Mucosa of gallbladder (tissue), 1 donor: ENCODE results near the gene CACNG4. TPM values are rescaled to one million over a fixed set of nuclear protein-coding genes. Genes with fewer than 3 reads are reported as not detected.

Experiments
- DNase-seq: peaks from one replicate; pipeline ENCODE4 v3.0.0-alpha.2; 2020; ENCODE audit warnings: low spot score
- total RNA-seq: library from RNA; stranded (reverse); gene quantifications from one replicate; pipeline ENCODE4 v1.2.1, GENCODE V29; 2021
- donor health status: DM: no; HTN: no; CAD: no.

CACNG4 gene
- total RNA-seq, 1 donor from 2014 or later = not detected

DNA sequence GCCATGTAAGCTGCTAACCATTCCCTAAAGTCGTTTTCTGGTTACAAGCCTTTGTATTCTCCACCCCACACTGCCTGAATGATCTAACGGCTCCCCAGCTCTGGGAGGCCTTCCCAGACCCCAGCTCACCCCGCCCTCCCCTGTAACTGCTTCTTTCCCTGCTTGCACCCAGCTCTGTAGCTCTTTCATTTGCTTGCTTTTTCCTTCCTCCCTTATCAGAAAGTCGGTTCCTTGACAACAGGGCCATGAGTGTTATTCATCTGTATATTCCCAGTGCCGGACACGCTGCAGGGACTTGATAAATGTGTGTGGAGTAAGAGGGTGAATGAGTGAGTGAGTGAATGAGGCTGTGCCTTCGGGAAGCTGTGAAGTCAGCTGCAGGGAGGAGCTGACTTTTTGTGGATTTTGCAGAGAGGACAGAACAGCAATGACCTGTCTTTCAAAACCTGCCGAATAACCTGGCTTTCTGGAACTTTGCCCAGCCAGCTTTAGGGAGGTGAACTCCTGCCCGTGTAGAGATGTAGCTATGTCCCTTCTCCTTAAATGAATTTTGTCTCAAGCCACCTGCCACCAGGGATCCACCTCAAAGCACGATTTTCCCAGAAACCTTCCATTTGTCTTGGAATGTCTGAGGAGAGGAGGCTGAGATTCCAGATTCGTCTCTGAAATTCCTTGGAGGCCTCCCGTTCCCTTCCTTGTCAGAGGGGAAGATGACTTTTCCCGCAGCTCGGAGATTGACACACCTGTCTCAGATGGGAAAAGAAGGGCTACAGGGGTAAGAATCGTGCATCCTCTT, 20.0 kb upstream of the CACNG4 start:
- no peak for DNase-seq

DNA sequence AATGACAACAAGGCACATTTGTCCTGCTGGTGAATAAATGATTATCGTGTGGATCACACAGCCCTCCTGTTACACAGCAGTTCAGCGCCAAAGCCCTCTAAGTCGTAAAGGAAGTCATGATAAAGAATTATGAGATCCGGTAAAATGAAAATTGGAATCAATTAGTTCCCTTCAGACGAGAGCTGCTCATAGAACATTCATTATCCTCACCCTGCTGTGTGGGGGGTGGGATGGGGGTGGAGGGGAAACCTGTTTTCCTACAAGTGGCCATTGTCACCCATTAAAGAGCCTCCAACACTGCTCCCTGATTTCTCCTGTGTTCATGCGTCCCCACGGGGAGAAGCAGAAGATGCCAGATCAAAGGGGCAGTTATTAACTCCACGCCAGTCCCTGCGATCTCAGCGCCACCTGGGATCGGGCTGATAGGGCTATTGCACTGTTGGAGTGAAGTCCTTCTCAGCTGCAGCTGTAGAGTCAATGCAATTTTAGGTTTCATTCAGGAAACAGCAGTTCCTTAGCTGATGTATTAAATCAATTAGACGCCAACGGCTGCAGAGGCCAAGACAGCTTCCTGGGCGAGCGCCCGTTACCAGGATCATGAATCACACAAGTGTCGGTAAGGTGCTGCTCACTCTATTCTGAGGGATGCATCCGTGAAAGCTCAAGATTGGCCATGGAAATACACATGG, 19.2 kb upstream of the CACNG4 start:
- DNase-seq = no peak

DNA sequence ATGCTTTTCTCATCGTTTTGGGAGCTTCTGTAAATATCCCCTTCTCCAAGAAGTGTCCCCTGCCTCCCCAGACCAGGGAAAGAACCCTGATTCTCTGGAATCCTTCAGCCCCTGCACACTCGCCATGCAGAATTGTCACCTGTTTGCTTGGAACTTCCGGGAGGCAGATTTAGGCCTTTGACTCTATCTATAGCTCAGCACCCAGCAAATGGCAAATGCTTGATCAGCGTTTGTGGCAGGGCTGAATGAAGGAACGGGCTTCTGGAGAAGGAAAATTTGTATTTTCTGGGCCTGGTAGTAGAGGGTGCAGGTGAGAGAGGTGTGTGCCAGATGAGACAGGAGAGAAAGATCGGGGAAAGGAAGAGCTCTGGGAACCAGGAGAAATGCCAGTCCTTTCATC, 18.3 kb upstream of the CACNG4 start:
- DNase-seq = no peak

DNA sequence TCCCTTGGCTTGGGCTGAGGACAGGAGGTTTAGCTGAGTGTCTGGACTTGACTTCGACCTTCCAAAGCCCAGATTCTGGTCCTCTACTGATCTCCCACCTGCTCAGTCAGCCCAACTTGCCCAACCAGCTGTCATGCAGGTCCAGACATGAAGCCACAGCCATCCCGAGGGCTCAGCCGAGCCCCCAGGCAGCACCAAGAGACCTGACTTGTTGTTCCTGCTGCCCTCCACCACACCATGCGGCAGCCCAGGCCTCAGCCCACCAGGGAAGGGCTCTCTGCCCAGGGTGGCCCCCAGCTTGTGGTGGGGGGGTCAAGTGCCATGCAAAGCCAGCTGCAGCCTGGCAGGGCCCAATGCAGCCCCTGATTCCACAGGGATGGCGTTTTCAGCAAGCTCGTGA, 17.2 kb upstream of the CACNG4 start:
- no peak for DNase-seq

DNA sequence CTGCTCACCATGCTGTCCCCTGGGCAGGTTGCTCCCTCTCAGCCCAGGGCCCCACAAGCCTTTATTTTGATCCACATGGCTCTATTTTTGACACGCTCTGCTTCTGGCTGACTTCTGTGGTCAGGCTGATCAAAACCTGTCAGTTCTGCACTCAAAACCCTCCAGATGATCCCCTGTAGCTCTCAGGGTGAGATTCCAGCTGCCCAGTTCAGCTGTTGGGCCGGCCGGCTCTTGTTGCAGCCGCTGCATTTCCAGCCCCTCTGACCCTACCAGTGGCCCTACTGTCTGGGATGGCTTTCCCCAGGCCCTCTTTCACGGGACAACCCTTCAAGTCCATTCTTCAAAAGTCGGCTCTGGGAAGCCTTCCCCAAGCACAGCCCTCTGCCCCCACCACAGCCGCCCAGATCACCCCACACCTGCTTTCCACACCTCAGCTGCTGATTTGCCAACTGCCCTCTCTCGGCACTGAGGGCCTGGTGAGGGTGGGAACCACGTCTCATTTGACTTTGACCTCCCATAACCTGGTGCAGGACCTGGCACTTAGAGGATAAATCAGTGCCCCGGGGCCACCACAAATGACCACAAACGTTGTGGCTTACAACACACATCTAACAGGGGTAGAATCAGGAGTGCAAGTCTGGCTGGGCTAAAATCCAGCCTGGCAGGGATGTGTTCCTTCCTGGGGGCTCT, 16.3 kb upstream of the CACNG4 start:
- no peak for DNase-seq

DNA sequence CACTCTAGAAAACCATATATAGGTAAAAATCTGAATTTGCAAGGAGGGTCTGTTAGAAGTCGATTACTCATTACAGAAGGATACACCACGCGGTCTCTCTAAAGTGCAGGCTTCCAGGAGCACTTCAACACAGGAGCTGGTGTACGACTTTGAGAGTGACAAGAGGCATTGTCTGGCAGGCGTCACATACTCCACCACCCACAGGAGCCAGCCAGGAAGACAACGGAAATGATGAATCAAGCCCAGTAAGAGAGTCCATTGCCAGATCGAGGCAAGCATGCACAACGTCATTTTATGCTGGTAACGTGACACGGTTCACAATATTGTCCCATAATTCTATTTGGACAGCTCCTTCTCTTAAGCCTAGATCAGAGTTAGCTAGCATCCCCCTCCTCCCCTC, 15.0 kb upstream of the CACNG4 start:
- no peak for DNase-seq

DNA sequence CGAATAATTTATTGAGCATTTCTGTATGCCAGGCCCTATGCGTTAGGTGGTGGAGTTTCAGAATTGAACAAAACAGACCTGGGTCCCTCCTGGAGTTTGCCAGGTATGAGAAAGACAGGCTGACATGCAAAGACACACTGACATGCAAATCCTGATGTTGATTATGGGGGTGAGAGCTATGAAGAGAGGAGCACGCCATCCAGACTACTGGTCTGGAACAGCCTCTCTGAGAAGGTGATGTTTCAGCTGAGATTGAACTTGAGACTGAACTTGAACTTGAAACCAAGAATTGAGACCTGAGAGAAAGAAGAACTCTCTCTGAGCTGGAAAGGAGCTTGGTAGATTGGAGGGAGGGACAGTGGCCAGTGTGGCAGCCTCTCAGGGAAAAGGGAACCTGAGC, 14.2 kb upstream of the CACNG4 start:
- DNase-seq = no peak

DNA sequence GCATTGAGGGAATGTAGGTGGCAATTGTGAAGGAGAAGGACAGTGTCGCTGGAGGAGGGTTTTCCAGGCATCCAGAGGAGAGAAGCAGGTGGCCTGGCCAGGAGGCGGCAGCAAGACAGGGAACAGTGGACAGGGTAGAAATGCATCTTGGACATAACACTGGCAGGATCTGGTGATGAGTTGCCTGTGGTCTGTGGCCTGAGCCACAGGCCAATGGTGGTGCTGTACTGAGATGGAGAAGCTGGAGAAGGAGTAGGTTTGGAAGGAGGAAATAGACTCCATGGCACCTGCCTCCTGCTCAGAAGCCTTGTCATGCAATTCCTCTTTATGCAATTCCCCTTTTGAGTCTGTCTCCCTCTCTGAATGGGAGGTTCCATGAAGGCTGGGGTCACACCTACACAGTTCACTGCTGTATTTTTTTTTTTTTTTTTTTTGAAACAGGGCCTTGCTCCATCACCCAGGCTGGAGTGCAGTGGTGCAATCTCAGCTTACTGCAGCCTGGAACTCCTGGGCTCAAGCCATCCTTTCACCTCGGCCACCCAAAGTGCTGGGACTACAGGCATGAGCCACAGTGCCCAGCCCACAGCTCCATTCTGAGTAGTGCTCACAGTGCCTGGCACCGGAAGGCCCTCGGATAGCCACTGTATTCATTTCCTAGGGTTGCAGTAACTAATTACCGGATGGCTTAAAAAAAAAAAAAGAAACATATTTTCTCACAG, 13.5 kb upstream of the CACNG4 start:
- DNase-seq = no peak

DNA sequence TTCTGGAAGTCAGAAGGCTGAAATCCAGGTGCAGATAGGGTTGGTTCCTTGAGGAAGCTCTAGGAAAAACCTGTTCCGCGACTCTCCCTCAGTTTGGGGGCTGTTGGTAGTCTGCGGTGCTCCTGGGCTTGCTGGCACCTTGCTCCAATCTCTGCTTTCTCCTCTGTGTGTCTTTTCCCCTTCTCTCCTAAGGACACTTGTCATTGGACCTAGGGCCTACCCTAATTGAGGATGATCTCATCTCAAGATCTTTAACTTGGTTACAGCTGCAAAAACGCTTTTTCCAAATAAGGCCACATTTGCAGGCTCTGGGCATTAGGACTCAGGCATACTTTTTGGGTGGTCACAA, 12.9 kb upstream of the CACNG4 start:
- DNase-seq = no peak

DNA sequence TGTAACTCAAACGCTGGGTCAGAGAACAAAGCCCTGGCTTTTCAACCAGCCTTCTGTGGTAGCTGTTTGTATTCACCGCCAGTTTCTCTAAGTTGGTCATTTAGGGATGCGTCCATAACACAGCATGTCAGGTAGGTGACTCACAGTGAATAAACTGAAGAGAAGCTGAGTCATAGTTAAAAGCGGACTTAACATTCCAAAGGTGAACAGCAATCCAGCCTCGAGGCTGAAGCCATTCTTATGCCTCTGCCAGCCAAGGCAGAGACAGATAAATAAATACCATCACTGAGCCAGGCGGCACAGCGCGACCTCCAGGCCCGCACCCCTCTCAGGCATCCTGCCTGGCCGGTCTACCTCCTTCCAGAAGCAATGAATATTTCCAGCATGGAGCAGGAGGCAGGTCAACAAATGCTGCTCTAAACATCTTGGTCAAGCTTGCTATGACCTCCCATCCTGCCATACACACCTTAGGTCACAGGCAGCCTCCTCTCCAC, 12.4 kb upstream of the CACNG4 start:
- DNase-seq = peak; percentile 86

DNA sequence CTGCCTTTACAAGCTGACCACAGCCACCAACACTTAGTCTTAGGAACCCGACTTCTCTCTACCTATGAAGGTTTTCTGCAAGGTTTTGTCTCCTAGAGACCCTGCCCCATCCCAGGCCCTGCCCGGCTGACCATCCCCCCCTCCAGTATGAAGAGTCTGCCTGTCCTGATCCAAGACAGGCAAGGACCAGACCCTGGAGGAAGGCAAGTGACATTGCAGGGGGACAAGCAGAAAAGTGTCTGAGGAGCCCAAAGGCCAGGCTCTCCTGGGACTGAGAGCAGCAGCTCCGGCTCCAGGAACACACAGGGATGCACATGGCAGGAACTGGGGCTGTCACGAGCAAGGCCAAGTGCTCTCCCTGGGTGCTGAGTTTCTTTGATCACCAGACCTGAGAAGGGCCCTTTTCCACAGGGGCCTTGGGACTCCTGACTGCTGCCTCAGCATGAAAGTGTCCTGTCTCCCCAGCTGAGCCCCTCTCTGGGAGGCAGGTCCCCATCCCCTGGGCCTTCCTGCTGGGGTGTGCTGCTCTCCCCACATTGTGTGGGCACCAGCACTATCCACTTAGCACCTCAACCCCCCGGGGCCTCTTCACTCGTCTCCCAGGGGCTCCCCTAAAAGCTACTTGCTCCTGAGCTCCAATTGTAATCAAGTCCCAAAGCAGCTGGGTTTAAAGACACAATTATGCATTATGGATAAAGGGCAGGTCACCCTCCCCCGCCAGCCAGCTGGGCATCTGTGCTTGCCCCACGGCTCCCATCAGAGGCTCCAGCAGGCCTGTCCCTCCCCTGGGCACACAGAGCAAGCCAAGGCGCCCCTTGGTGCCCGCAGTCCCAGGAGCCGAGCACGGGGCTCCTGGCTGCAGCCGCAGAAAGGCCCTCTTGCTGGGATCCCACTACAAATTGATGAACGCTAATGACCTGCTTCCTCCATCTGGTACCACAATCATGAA, 11.6 kb upstream of the CACNG4 start:
- DNase-seq = no peak

DNA sequence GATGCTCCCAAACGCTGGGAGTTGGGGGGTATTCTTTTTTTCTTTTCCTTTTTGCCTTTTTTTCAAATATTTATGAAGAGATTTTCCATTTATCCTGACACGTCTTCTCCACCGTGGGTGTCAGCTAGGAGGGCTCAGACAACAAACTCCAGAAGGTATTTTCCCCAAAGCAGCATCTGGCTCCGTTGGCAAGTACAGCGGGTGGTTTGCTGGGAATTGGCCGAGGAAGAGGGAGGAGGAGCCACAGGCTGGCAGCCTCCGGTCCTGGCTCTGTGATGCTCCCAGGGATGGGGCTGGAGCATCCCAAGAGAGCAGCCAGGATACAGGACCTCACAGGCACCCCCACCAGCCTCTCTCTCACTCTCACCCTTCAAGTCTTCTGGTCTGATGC, 10.9 kb upstream of the CACNG4 start:
- DNase-seq = no peak

DNA sequence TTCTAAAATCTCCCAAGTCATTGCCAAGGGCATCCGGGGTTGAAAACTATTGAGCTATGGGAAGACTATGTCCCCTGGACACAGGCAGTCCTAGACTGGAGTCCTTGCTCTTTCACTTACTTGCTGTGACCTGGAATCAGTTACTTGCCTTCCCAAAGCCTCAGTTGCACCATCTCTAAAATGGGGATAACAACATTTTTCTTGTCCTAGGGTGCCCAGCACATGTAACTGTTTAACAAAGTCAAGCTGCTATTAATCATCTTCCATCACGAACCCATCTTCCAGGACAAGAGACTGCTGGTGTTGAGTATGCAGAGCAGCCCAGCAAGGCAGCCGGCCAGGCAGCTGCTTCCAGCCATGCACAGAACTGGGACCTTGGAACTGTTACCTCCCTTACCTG, 9.9 kb upstream of the CACNG4 start:
- no peak for DNase-seq

DNA sequence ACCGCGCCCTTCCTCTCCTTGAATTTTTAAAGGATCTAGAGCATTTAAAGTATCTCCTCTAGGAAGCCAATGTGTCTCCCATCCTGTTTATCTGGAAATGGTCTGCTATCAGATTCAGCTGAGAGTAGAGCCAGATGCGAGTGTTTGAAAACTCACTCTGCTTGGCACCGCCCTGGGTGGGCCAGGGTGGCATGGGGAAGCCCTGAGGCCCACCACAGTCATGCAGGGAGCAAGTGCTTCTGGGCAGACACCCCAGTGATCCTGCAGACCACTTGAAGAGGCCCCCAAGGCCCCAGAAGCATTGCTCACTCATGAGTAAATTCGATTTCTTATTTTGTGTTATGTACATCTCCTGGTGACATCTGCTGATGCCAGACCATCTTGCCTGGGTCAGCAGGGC, 8.7 kb upstream of the CACNG4 start:
- no peak for DNase-seq

DNA sequence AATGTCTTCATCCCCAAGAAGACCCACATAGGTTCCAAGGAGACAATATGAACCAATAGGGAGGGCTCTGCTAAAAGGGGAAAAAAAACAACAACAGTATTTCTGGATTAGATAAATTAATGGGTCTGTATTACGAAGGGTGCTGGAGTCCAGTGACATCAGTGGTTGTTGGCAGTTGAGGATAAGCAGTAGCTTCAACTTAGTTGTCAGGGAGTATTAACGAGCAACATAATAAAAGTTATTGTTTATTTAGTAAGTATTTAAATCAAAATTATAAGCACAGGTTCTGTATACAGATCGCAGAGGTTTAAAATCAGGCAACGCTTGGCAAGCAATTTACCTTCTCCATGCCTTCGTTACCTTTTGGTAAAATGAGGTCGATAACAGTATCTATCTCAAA, 7.6 kb upstream of the CACNG4 start:
- DNase-seq = no peak

DNA sequence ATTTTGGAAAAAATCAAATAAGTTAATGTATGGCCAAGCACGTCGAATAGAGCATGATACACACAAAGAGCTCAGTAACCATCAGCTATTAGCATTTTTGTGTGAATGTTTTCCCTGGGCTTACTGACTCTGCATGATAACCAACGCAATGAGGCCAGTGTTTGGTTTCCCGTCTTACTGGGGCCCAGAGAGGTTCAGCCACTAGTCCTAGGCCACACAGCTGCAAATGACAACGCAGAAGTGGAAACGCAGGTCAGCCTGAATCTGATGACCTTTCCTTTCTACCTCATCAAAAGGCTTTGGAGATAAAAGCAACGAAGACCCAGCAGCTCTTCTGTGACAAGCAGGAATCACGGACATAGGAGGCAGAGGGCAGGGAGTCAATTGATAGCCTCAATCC, 7.2 kb upstream of the CACNG4 start:
- DNase-seq = no peak

DNA sequence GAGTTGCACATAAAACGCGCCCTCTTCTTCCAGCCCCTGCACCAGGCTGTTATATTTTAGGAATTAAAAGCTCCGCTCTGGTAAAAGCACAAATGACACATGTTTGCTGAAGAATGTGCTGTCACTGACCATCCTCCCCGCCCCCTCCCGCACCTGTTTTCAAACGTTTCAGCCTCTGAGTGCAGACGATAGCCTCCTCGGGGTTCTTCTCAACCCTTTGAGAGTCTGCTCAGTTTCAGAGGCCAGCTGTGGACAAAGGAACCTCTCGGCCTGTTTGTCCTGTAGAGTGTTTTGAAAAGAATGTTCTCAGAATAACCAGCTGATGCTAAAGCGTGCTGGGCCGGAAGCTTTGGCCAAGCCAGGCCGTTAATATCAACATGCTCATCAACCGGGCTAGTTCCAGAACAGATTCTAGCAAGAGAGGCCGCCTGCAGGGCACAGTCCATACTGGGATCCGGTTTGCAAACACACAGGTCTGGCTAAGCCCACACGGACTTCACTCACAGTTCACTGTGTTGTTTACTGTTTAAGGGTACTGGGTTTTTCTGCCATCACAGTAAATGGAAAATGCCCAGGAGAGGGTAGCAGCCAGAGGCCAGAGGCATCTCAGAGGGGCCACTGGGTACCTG, 6.4 kb upstream of the CACNG4 start:
- no peak for DNase-seq

DNA sequence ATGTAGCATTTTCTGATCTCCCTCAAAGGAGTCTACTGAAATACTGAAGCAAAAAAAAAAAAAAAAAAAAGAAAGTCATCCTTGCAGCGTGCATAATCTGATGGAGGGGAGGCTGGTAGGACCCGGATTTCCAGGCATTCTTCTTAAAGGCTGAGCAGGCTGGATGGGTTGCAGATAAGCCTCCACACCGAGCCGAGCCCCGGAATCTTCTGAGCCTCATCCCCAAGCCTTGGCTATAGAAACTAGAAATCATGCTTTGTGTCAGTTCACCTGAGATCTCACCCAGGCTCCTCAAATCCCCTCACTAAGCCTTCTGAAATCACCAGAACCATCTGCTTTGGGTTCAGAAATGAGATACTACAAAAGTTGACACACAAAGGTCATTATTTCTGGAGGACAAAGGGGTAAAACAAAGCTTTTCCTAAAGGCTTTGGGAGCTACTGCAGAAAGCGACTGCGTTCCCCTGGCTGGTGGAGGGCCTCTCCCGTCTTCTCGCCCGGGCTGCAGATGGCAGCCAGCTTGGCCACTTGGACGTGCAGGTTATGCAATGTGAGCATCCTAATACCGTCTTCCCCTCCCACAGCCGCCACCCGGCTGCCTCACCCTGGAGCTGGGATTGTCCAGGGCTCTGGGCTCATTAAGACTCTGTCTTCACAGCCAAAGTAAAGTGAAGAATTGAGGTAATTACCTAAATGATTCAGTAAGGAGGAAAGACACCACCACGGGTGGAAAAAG, 4.7 kb upstream of the CACNG4 start:
- DNase-seq = no peak

DNA sequence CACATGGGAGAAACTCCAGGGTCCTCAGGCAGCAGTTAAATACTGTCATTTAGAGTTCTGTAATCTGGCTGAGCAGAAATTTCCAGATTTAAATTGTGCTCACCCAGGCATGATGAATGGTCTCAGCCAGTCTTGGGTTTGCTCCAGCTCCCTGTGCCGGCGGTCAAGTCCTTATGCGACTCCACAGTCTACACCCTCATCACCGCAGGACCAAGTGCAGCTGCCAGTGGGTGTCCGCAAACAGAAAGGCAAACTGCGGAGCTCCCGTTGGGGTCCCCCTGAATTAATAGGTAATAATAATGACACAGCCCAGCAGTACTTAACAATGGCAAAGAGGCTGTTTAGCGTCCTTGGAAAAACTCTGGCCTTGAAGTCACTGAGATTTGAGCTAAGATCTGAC, 3.9 kb upstream of the CACNG4 start:
- DNase-seq = no peak

DNA sequence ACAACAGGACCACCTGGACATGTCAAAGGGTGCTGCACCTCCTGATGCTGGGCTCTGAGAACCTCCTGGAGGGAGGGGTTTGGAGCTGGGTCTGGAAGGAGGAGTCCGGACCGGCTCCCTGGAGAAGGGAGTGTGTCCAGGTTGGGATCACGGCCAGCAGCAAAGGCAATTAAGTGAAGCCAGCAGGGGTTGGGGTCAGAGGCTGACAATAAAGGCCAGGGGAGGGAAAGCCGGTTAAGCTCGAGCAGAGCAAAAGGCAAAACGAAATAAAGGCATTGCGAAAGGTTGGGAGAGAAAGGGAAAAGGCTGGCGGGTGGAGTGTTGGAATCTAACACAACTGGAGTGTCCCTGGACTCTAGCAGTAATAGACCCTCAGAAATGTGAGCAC, 992 bp upstream of the CACNG4 start:
- DNase-seq = no peak
